ENCODE results near the gene HYAL2. TPM values are rescaled to one million over a fixed set of nuclear protein-coding genes. Genes with fewer than 3 reads are reported as not detected.

Gene HYAL2
- total and polyA plus RNA-seq, 2 of the 8 experiments (the other 6 are each of a cell fraction or from before 2014, with no cell fraction given), result 51.9 to 176 TPM

GRCh38 chr3:50365842-50366220 is 43.3 kb upstream of the HYAL2 start:
- Histone ChIP-seq H4K91ac (replicated peaks; ENCODE audit: insufficient read length, low read length) (no peak overlapping the region), H2AK5ac (ENCODE audit: low read depth, low read length) (no peak overlapping the region), H3K4me1 (replicated peaks in 1 of 4; ENCODE audit: control insufficient read depth in 3 of 4, insufficient read depth in 4 of 4, low read length in 3 of 4) (peaks cover 0 to 15% (median 10%) of the 10 kb centered on the region in 4 experiments; a peak in 6 of 7 replicates), H2BK12ac (ENCODE audit: low read depth, low read length) (no peak overlapping the region), H2BK5ac (ENCODE audit: low read depth, low read length) (no peak overlapping the region), H4K8ac (ENCODE audit: extremely low read depth, insufficient read depth, low read length) (no peak overlapping the region), H2BK20ac (ENCODE audit: low read length) (no peak overlapping the region), H2BK15ac (ENCODE audit: low read length) (no peak overlapping the region), H2AFZ (ENCODE audit: low read length) (no peak overlapping the region), H3K79me2 (ENCODE audit: control insufficient read depth in 1 of 2, insufficient read depth in 2 of 2, low read length in 2 of 2) (no peaks in the 10 kb centered on the region), H3K4ac (replicated peaks; ENCODE audit: insufficient read length, low read depth, low read length) (no peak overlapping the region), H3K23me2 (ENCODE audit: low read depth, low read length) (peaks cover 12% of the 10 kb centered on the region; the same call in 1 of the 2 replicates), H3K23ac (ENCODE audit: insufficient read length) (no peak overlapping the region), H3K4me3 (ENCODE audit: extremely low read depth in 1 of 4, insufficient read depth in 2 of 4, low read depth in 3 of 4, low read length in 4 of 4) (peak overlapping the region; percentile 48 to 68 (median 59)), H3K4me2 (ENCODE audit: insufficient read depth in 1 of 2, low read depth in 2 of 2, low read length in 2 of 2) (peak overlapping the region; percentile 76 to 91), H2BK120ac (replicated peaks; ENCODE audit: low read depth, low read length) (no peak overlapping the region), H3K14ac (ENCODE audit: insufficient read length) (no peak overlapping the region), H3K9ac (replicated peaks in 1 of 4; ENCODE audit: extremely low read depth in 1 of 4, low read depth in 3 of 4, low read length in 3 of 4) (peak overlapping the region in 3 of 4 experiments; percentile 3 to 58 (median 49); a peak in 4 of 7 replicates), H3K36me3 (ENCODE audit: control insufficient read depth in 2 of 4, insufficient read depth in 4 of 4, low read length in 3 of 4) (no peaks in the 10 kb centered on the region), H3K27ac (ENCODE audit: low read depth, low read length) (no peak overlapping the region), H3K18ac (ENCODE audit: extremely low read depth, low read length) (no peak overlapping the region), H3K27me3 (replicated peaks in 1 of 4; ENCODE audit: control insufficient read depth in 3 of 4, extremely low read depth in 1 of 4, insufficient read depth in 3 of 4, low read length in 3 of 4) (peaks cover 0 to 5% (median 2%) of the 10 kb centered on the region in 4 experiments; a peak in 3 of 7 replicates), H3K56ac (replicated peaks; ENCODE audit: insufficient read length, low read depth, low read length) (no peak overlapping the region), H3K79me1 (ENCODE audit: low read depth, low read length) (0 out of 2 replicates have a peak, but pooled peaks cover 2% of the 10 kb centered on the region), H3K9me3 (ENCODE audit: insufficient read depth in 2 of 2, low read depth in 1 of 2, low read length in 1 of 2) (no peaks in the 10 kb centered on the region), H4K5ac (ENCODE audit: insufficient read length, low read depth, low read length) (no peak overlapping the region), H4K20me1 (replicated peaks in 1 of 2; ENCODE audit: control insufficient read depth in 1 of 2, insufficient read depth in 2 of 2, low read length in 2 of 2) (peaks cover 0 to 2% of the 10 kb centered on the region in 2 experiments)
- DNase-seq (ENCODE audit: low read depth in 1 of 2, low spot score in 2 of 2) (no peak), FAIRE-seq (no peak)
- CTCF ChIA-PET (ENCODE audit: partially characterized antibody), result interaction anchor here (0.8 to 2.7 kb wide), 8 partner anchors 9 to 251 kb away, joined by 3 to 9 read pairs (median 4); partner anchors contain the start of gene MAPKAPK3
- WGBS, 2 experiments (ENCODE audit: extremely low coverage in 1 of 2, insufficient coverage in 1 of 2, insufficient read length in 1 of 2, insufficient replicate concordance in 2 of 2, low coverage in 1 of 2, low lambda C conversion rate in 2 of 2, missing lambda C conversion rate in 1 of 2), result 85% methylated on average over 5 of the region's 5 CpGs; no CpG with 5 or more reads in 1 of the 2 experiments
- POLR2A ChIA-PET (ENCODE audit: partially characterized antibody), result interaction anchor here (0.8 to 2.5 kb wide), 5 partner anchors 10 to 137 kb away, joined by 3 to 22 read pairs (median 4); partner anchors contain the start of genes CYB561D2 and NPRL2
- TF ChIP-seq RXRA (IDR thresholded peaks at IDR 0.05; ENCODE audit: insufficient read depth, low read depth, low read length), result no peak
- no peak for TF ChIP-seq MAX (IDR thresholded peaks at IDR 0.05)
- TF ChIP-seq FOSL1 (IDR thresholded peaks at IDR 0.05; ENCODE audit: insufficient read depth, low read depth, low read length), result no peak
- TF ChIP-seq ATF2 (IDR thresholded peaks at IDR 0.05; ENCODE audit: low read length), result no peak
- TF ChIP-seq TAF1 (IDR thresholded peaks at IDR 0.05; ENCODE audit: low read depth, low read length), result no peak
